ENCODE results near the gene PCDHGB5. TPM values are rescaled to one million over a fixed set of nuclear protein-coding genes. Genes with fewer than 3 reads are reported as not detected.

The PCDHGB5 gene
- total RNA-seq, 4 donors from 2014 or later: 12.3 to 17.6 (median 14.6) TPM

DNA sequence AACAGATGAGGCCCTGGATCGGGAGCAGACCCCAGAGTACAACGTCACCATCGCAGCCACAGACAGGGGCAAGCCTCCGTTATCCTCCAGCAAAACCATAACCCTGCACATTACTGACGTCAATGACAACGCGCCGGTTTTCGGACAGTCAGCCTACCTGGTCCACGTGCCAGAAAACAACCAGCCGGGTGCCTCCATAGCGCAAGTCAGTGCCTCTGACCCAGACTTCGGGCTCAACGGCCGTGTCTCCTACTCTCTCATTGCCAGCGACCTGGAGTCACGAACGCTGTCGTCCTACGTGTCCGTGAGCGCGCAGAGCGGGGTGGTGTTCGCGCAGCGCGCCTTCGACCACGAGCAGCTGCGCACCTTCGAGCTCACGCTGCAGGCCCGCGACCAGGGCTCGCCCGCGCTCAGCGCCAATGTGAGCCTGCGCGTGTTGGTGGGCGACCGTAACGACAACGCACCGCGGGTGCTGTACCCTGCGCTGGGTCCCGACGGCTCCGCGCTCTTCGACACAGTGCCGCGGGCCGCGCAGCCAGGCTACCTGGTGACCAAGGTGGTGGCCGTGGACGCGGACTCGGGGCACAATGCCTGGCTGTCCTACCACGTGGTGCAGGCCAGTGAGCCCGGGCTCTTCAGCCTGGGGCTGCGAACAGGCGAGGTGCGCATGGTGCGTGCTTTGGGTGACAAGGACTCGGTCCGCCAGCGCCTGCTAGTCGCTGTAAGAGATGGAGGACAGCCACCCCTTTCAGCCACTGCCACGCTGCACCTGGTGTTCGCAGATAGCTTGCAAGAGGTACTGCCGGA, 21.5 kb downstream of the PCDHGB5 start:
- TF ChIP-seq POLR2A (IDR thresholded peaks at IDR 0.05): no peak
- TF ChIP-seq, protein P1, sequence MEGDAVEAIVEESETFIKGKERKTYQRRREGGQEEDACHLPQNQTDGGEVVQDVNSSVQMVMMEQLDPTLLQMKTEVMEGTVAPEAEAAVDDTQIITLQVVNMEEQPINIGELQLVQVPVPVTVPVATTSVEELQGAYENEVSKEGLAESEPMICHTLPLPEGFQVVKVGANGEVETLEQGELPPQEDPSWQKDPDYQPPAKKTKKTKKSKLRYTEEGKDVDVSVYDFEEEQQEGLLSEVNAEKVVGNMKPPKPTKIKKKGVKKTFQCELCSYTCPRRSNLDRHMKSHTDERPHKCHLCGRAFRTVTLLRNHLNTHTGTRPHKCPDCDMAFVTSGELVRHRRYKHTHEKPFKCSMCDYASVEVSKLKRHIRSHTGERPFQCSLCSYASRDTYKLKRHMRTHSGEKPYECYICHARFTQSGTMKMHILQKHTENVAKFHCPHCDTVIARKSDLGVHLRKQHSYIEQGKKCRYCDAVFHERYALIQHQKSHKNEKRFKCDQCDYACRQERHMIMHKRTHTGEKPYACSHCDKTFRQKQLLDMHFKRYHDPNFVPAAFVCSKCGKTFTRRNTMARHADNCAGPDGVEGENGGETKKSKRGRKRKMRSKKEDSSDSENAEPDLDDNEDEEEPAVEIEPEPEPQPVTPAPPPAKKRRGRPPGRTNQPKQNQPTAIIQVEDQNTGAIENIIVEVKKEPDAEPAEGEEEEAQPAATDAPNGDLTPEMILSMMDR (IDR thresholded peaks at IDR 0.05): no peak
- DNase-seq (ENCODE audit: low spot score in 2 of 2): no peak
- WGBS, 2 donors: 32 to 35% methylated on average over 48 to 62 of the region's 74 CpGs
- intact Hi-C loops (cut with DNase I; ENCODE audit: low total_unique reads): loop anchor here (10.0 kb wide), 1 partner anchor 136 kb away; no protein-coding TSS in a partner anchor
- no peak overlapping the region for H3K4me3 ChIP-seq (ENCODE audit: low read depth, poor library complexity, severe bottlenecking)

DNA sequence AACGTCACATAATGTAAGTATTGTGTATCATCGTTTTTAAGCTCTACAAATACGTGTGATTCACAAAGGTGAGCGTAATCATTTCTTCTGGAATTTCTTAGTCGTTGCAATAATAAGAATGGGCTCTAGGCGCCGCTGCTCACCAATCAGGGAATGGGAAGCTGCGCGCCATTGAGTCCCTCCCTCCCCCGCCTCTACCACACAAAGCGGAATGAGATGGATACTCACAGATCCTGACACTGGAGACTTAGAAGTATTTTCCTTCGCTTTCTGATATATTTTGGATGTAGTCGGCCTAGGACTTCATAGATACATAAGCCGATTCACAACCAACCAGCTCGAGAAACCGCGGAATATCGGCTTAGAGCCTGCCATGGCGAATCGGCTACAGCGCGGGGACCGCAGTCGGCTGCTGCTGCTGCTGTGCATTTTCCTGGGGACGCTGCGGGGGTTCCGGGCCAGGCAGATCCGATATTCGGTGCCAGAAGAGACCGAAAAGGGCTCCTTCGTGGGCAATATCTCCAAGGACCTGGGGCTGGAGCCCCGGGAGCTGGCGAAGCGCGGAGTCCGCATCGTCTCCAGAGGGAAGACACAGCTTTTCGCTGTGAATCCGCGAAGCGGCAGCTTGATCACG, 23.2 kb downstream of the PCDHGB5 start, which contains the start of gene PCDHGA11:
Gene PCDHGA11, plus strand, starts transcription at position 197 of the 634 bp plus-strand sequence. Its CDS starts 177 bp downstream, at position 374.
- DNase-seq (ENCODE audit: low spot score in 2 of 2): no peak
- intact Hi-C loops (cut with DNase I; ENCODE audit: low total_unique reads): no loop called here
- H3K4me3 ChIP-seq (ENCODE audit: low read depth, poor library complexity, severe bottlenecking): no peak within 1 kb of the TSS
- TF ChIP-seq, protein P1 (IDR thresholded peaks at IDR 0.05): no peak
- no peak for TF ChIP-seq POLR2A (IDR thresholded peaks at IDR 0.05)
- WGBS, 2 donors: 10 to 15% methylated on average over 35 to 40 of the region's 42 CpGs

DNA sequence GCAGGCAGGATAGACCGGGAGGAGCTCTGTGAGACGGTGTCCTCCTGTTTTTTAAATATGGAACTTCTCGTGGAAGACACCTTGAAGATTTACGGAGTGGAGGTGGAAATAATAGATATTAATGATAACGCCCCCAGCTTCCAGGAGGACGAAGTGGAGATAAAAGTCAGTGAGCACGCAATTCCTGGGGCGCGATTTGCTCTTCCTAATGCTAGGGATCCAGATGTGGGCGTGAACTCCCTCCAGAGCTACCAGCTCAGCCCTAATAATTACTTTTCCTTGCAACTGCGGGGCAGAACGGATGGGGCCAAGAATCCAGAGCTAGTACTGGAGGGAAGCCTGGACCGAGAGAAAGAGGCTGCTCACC, 23.7 kb downstream of the PCDHGB5 start:
- intact Hi-C loops (cut with DNase I; ENCODE audit: low total_unique reads): no loop called here
- WGBS, 2 donors: 12% methylated on average over 13 of the region's 13 CpGs
- no peak for DNase-seq (ENCODE audit: low spot score in 2 of 2)

DNA sequence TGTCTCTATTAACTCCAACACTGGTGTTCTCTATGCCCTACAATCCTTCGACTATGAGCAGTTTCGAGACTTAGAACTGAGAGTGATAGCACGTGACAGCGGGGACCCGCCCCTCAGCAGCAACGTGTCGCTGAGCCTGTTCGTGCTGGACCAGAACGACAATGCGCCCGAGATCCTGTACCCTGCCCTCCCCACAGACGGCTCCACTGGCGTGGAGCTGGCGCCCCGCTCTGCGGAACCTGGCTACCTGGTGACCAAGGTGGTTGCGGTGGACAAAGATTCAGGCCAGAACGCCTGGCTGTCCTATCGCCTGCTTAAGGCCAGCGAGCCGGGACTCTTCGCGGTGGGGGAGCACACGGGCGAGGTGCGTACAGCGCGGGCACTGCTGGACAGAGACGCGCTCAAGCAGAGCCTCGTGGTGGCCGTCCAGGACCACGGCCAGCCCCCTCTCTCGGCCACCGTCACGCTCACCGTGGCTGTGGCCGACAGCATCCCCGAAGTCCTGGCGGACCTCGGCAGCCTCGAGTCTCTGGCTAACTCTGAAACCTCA, 25.1 kb downstream of the PCDHGB5 start:
- no peak for DNase-seq (ENCODE audit: low spot score in 2 of 2)
- 14 to 23% methylated on average over 6 to 26 of the region's 42 CpGs for WGBS, 2 donors
- H3K4me3 ChIP-seq (ENCODE audit: low read depth, poor library complexity, severe bottlenecking): no peak overlapping the region
- TF ChIP-seq POLR2A (IDR thresholded peaks at IDR 0.05): no peak
- TF ChIP-seq, protein P1 (IDR thresholded peaks at IDR 0.05): no peak
- intact Hi-C loops (cut with DNase I; ENCODE audit: low total_unique reads): no loop called here

More for the DNA sequence above, 23.7 kb downstream of the PCDHGB5 start:
- TF ChIP-seq, protein P1 (IDR thresholded peaks at IDR 0.05): no peak
- TF ChIP-seq POLR2A (IDR thresholded peaks at IDR 0.05): no peak
- H3K4me3 ChIP-seq (ENCODE audit: low read depth, poor library complexity, severe bottlenecking): no peak overlapping the region

DNA sequence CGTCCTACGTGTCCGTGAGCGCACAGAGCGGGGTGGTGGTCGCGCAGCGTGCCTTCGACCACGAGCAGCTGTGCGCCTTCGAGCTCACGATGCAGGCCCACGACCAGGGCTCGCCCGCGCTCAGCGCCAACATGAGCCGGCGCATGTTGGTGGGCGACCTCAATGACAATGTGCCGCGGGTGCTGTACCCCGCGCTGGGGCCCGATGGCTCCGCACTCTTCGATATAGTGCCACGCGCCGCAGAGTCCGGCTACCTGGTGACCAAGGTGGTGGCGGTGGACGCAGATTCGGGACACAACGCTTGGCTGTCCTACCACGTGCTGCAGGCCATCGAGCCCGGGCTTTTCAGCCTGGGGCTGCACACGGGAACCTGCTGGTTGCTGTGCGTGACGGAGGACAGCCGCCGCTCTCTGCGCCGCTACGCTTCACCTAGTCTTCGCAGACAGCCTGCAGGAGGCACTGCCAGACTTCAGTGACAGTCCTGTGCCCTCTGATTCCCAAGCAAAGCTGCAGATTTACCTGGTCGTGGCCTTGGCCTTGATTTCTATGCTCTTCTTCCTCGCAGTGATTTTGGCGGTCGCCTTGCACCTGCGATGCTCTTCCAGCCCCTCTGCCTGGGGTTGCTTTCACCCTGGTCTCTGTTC, 30.2 kb downstream of the PCDHGB5 start:
- DNase-seq (ENCODE audit: low spot score in 2 of 2): no peak
- H3K4me3 ChIP-seq (ENCODE audit: low read depth, poor library complexity, severe bottlenecking): no peak overlapping the region
- TF ChIP-seq, protein P1 (IDR thresholded peaks at IDR 0.05): no peak
- TF ChIP-seq POLR2A (IDR thresholded peaks at IDR 0.05): no peak
- intact Hi-C loops (cut with DNase I; ENCODE audit: low total_unique reads): no loop called here
- WGBS, 2 donors: 46 to 47% methylated on average over 44 to 53 of the region's 53 CpGs
